Airway epithelial cell (primary cell): Measurements from ENCODE around the gene CX3CR1. TPM values are rescaled to one million over a fixed set of nuclear protein-coding genes. Genes with fewer than 3 reads are reported as not detected.

Source experiments
- total RNA-seq: library from RNA; depleted of rRNA; stranded (reverse); fragments of >200 nt; gene quantifications from 2 replicates; pipeline ENCODE4 v1.2.3, GENCODE V29; 2015

Gene CX3CR1
- not detected in 2 replicates for total RNA-seq

GRCh38 chr3:39279745-39280517, at the start of gene CX3CR1:
Gene CX3CR1 (minus strand): TSS chr3:39280036. CDS start chr3:39266509, 13,527 bp downstream.

GRCh38 chr3:39329493-39329892, 49.7 kb upstream of the CX3CR1 start, which contains the start of gene CCR8:
Gene CCR8 (plus strand): TSS chr3:39329709. CDS start chr3:39332332, 2,623 bp downstream.

Other genes starting within 250 kb of the CX3CR1 start
- not detected in 2 replicates for gene SCN11A, start 228.1 kb downstream of the CX3CR1 start, total RNA-seq
- 11.7 and 14.2 TPM in 2 replicates for gene WDR48, start 228.0 kb downstream of the CX3CR1 start, total RNA-seq
- gene GORASP1, start 172.4 kb downstream of the CX3CR1 start, total RNA-seq = 34.1 and 46.4 TPM in 2 replicates
- gene TTC21A, start 172.4 kb downstream of the CX3CR1 start, total RNA-seq = 0.71 and 2.2 TPM in 2 replicates
- gene CSRNP1, start 126.4 kb downstream of the CX3CR1 start, total RNA-seq = 15.2 and 19.2 TPM in 2 replicates
- not detected in 2 replicates for gene XIRP1, start 87.4 kb downstream of the CX3CR1 start, total RNA-seq
- not detected in 2 replicates for gene CCR8, start 49.7 kb upstream of the CX3CR1 start, total RNA-seq
- gene SLC25A38, start 103.3 kb upstream of the CX3CR1 start, total RNA-seq = 22.2 and 24.2 TPM in 2 replicates
- gene RPSA, start 126.7 kb upstream of the CX3CR1 start, total RNA-seq = 2,582 and 2,734 TPM in 2 replicates
- gene MOBP, start 187.6 kb upstream of the CX3CR1 start, total RNA-seq = not detected in 2 replicates